ENCODE measurements around the gene ARHGAP42. TPM values are rescaled to one million over a fixed set of nuclear protein-coding genes. Genes with fewer than 3 reads are reported as not detected.

Gene ARHGAP42
- total RNA-seq, 1 donor from 2014 or later, result 33.2 TPM

GRCh38 chr11:100774859-100775258 is 87.8 kb downstream of the ARHGAP42 start:
- peak overlapping the region; percentile 3 for H3K27ac Mint-ChIP-seq (ENCODE audit: unreplicated experiment)
- Histone ChIP-seq H3K27ac (ENCODE audit: low read depth, low read length) (no peak overlapping the region), H3K4me1 (ENCODE audit: insufficient read depth, low read length) (peaks cover 7% of the 10 kb centered on the region), H3K36me3 (ENCODE audit: insufficient read depth, low read length) (no peaks in the 10 kb centered on the region), H3K27me3 (ENCODE audit: insufficient read depth, low read length) (no peaks in the 10 kb centered on the region), H3K4me2 (ENCODE audit: low read length) (no peak overlapping the region), H3K9ac (ENCODE audit: low read length) (no peak overlapping the region), H3K79me2 (ENCODE audit: insufficient read depth, low read length) (no peaks in the 10 kb centered on the region), H3K9me3 (ENCODE audit: insufficient read depth, low read depth, low read length) (no peaks in the 10 kb centered on the region), H3K4me3 (ENCODE audit: insufficient read depth, low read depth, low read length) (no peak overlapping the region), H4K20me1 (ENCODE audit: insufficient read depth, low read length) (no peaks in the 10 kb centered on the region), H2AFZ (ENCODE audit: low read depth, low read length) (no peak overlapping the region)
- H3K4me1 Mint-ChIP-seq (ENCODE audit: low read depth, unreplicated experiment), result peaks cover 18% of the 10 kb centered on the region
- no peaks in the 10 kb centered on the region for H3K9me3 Mint-ChIP-seq (ENCODE audit: unreplicated experiment)
- H3K36me3 Mint-ChIP-seq (ENCODE audit: low read depth, unreplicated experiment), result peaks cover 2% of the 10 kb centered on the region
- no peaks in the 10 kb centered on the region for H3K27me3 Mint-ChIP-seq (ENCODE audit: low read depth, unreplicated experiment)
- TF ChIP-seq EZH2 (IDR thresholded peaks at IDR 0.05; ENCODE audit: insufficient read depth, low read length), result no peak
- no peak for TF ChIP-seq CTCF (IDR thresholded peaks at IDR 0.05; ENCODE audit: insufficient read depth, low read depth, low read length)
- FAIRE-seq (no peak), DNase-seq (ENCODE audit: low read depth) (no peak)
- no peak overlapping the region for H3K4me3 Mint-ChIP-seq (ENCODE audit: unreplicated experiment)

- Histone ChIP-seq H3K27ac (ENCODE audit: low read depth, low read length) (peak overlapping the region; percentile 35), H3K27me3 (ENCODE audit: insufficient read depth, low read length) (no peaks in the 10 kb centered on the region), H3K4me2 (ENCODE audit: low read length) (peak overlapping the region; percentile 7), H3K4me1 (ENCODE audit: insufficient read depth, low read length) (peaks cover 7% of the 10 kb centered on the region), H3K36me3 (ENCODE audit: insufficient read depth, low read length) (no peaks in the 10 kb centered on the region), H3K79me2 (ENCODE audit: insufficient read depth, low read length) (no peaks in the 10 kb centered on the region), H3K9me3 (ENCODE audit: insufficient read depth, low read depth, low read length) (no peaks in the 10 kb centered on the region), H4K20me1 (ENCODE audit: insufficient read depth, low read length) (no peaks in the 10 kb centered on the region), H3K4me3 (ENCODE audit: insufficient read depth, low read depth, low read length) (no peak overlapping the region), H3K9ac (ENCODE audit: low read length) (peak overlapping the region; percentile 12), H2AFZ (ENCODE audit: low read depth, low read length) (no peak overlapping the region)
- FAIRE-seq (no peak), DNase-seq (ENCODE audit: low read depth) (peak; percentile 80)
- peaks cover 2% of the 10 kb centered on the region for H3K36me3 Mint-ChIP-seq (ENCODE audit: low read depth, unreplicated experiment)
- H3K27ac Mint-ChIP-seq (ENCODE audit: unreplicated experiment), result peak overlapping the region; percentile 44
- H3K9me3 Mint-ChIP-seq (ENCODE audit: unreplicated experiment), result no peaks in the 10 kb centered on the region
- TF ChIP-seq CTCF (IDR thresholded peaks at IDR 0.05; ENCODE audit: insufficient read depth, low read depth, low read length), result no peak
- no peak for TF ChIP-seq EZH2 (IDR thresholded peaks at IDR 0.05; ENCODE audit: insufficient read depth, low read length)
- H3K4me3 Mint-ChIP-seq (ENCODE audit: unreplicated experiment), result no peak overlapping the region
- H3K27me3 Mint-ChIP-seq (ENCODE audit: low read depth, unreplicated experiment), result no peaks in the 10 kb centered on the region
- peaks cover 18% of the 10 kb centered on the region for H3K4me1 Mint-ChIP-seq (ENCODE audit: low read depth, unreplicated experiment)
These were observed 89.3 kb downstream of the ARHGAP42 start for GRCh38 chr11:100776212-100776896.

GRCh38 chr11:100777103-100777502 is 90.0 kb downstream of the ARHGAP42 start:
- H3K36me3 Mint-ChIP-seq (ENCODE audit: low read depth, unreplicated experiment), result peaks cover 5% of the 10 kb centered on the region
- Histone ChIP-seq H2AFZ (ENCODE audit: low read depth, low read length) (no peak overlapping the region), H3K27me3 (ENCODE audit: insufficient read depth, low read length) (no peaks in the 10 kb centered on the region), H3K27ac (ENCODE audit: low read depth, low read length) (peak overlapping the region; percentile 35), H4K20me1 (ENCODE audit: insufficient read depth, low read length) (no peaks in the 10 kb centered on the region), H3K36me3 (ENCODE audit: insufficient read depth, low read length) (no peaks in the 10 kb centered on the region), H3K4me1 (ENCODE audit: insufficient read depth, low read length) (peaks cover 7% of the 10 kb centered on the region), H3K4me3 (ENCODE audit: insufficient read depth, low read depth, low read length) (no peak overlapping the region), H3K79me2 (ENCODE audit: insufficient read depth, low read length) (no peaks in the 10 kb centered on the region), H3K9me3 (ENCODE audit: insufficient read depth, low read depth, low read length) (no peaks in the 10 kb centered on the region), H3K4me2 (ENCODE audit: low read length) (peak overlapping the region; percentile 7), H3K9ac (ENCODE audit: low read length) (peak overlapping the region; percentile 12)
- no peak overlapping the region for H3K4me3 Mint-ChIP-seq (ENCODE audit: unreplicated experiment)
- no peak for DNase-seq (ENCODE audit: low read depth)
- H3K4me1 Mint-ChIP-seq (ENCODE audit: low read depth, unreplicated experiment), result peaks cover 18% of the 10 kb centered on the region
- H3K27ac Mint-ChIP-seq (ENCODE audit: unreplicated experiment), result peak overlapping the region; percentile 10
- H3K9me3 Mint-ChIP-seq (ENCODE audit: unreplicated experiment), result no peaks in the 10 kb centered on the region
- FAIRE-seq, result no peak
- H3K27me3 Mint-ChIP-seq (ENCODE audit: low read depth, unreplicated experiment), result no peaks in the 10 kb centered on the region
- TF ChIP-seq CTCF (IDR thresholded peaks at IDR 0.05; ENCODE audit: insufficient read depth, low read depth, low read length), result no peak
- TF ChIP-seq EZH2 (IDR thresholded peaks at IDR 0.05; ENCODE audit: insufficient read depth, low read length), result no peak
